ENCODE results near the gene PTPRR.

PTPRR gene

GRCh38 chr12:70763666-70764065, 156.9 kb downstream of the PTPRR start:
- no peak for DNase-seq (ENCODE audit: low read depth)
- no peak for TF ChIP-seq CTCF (conservative IDR thresholded peaks at IDR 0.05; ENCODE audit: low read depth, low read length)
- H3K4me3 ChIP-seq (ENCODE audit: low read depth, low read length), result no peak overlapping the region

GRCh38 chr12:70762000-70762399, 158.5 kb downstream of the PTPRR start:
- no peak for DNase-seq (ENCODE audit: low read depth)
- TF ChIP-seq CTCF (conservative IDR thresholded peaks at IDR 0.05; ENCODE audit: low read depth, low read length), result no peak
- H3K4me3 ChIP-seq (ENCODE audit: low read depth, low read length), result no peak overlapping the region

GRCh38 chr12:70759161-70759918, 161.2 kb downstream of the PTPRR start:
- H3K4me3 ChIP-seq (ENCODE audit: low read depth, low read length), result no peak overlapping the region
- DNase-seq (ENCODE audit: low read depth), result no peak
- TF ChIP-seq CTCF (conservative IDR thresholded peaks at IDR 0.05; ENCODE audit: low read depth, low read length), result no peak

GRCh38 chr12:70758494-70758845, 162.1 kb downstream of the PTPRR start:
- H3K4me3 ChIP-seq (ENCODE audit: low read depth, low read length), result no peak overlapping the region
- no peak for DNase-seq (ENCODE audit: low read depth)
- TF ChIP-seq CTCF (conservative IDR thresholded peaks at IDR 0.05; ENCODE audit: low read depth, low read length), result no peak

- H3K4me3 ChIP-seq (ENCODE audit: low read depth, low read length), result no peak overlapping the region
- DNase-seq (ENCODE audit: low read depth), result no peak
- TF ChIP-seq CTCF (conservative IDR thresholded peaks at IDR 0.05; ENCODE audit: low read depth, low read length), result no peak
Observed at GRCh38 chr12:70757830-70758493, 162.6 kb downstream of the PTPRR start.

- no peak overlapping the region for H3K4me3 ChIP-seq (ENCODE audit: low read depth, low read length)
- DNase-seq (ENCODE audit: low read depth), result no peak
- TF ChIP-seq CTCF (conservative IDR thresholded peaks at IDR 0.05; ENCODE audit: low read depth, low read length), result no peak
Observed at GRCh38 chr12:70756791-70757190, 163.7 kb downstream of the PTPRR start.

- peak; percentile 66 for DNase-seq (ENCODE audit: low read depth)
- H3K4me3 ChIP-seq (ENCODE audit: low read depth, low read length), result no peak overlapping the region
- no peak for TF ChIP-seq CTCF (conservative IDR thresholded peaks at IDR 0.05; ENCODE audit: low read depth, low read length)
Observed at GRCh38 chr12:70756118-70756517, 164.4 kb downstream of the PTPRR start.
